Pancreas (tissue), 10 donors: ENCODE results near the gene TTC33. TPM values are rescaled to one million over a fixed set of nuclear protein-coding genes. Genes with fewer than 3 reads are reported as not detected.
"Not testable (repeated sequence)": the region's sequence is repeated elsewhere in the genome, so short reads cannot be mapped to it uniquely, and the experiment has no call there.

ENCODE experiments used
- ATAC-seq, 4 donors: fragments of 200-7000 bp; cut with Tn5 transposase; one replicate each; pipeline versions ENCODE4 v1.8.0 to v1.9.1; 2020; ENCODE audit warnings: mild to moderate bottlenecking in 4 of 4, moderate library complexity in 4 of 4
- DNase-seq, 6 donors: peaks; one replicate each; pipeline ENCODE4 v3.0.0-alpha.2; 2020
- FAIRE-seq: peaks from 2 replicates; lab custom pipeline; 2012; peaks lifted over from hg19 to GRCh38; lab: Jason Lieb, UNC
- H3K27ac ChIP-seq, 4 donors: fragments of 200-600 bp; sonication (generic); 1 replicate in 3 of 4; 2 replicates in 1 of 4; pipeline versions ENCODE4 v1.5.0 to v1.8.0; 2020
- H3K27me3 ChIP-seq, 4 donors: fragments of 200-600 bp; one replicate each; pipeline ENCODE4 v1.8.0; 2021
- H3K36me3 ChIP-seq, 3 donors: fragments of 200-600 bp; sonication (generic) in 1 of 3; one replicate each; pipeline versions ENCODE4 v1.5.0 to v1.8.0; 2020 to 2021
- H3K4me1 ChIP-seq, 3 donors: fragments of 200-600 bp; one replicate each; pipeline ENCODE4 v1.8.0; 2021
- H3K4me3 ChIP-seq, 4 donors: fragments of 200-600 bp; sonication (generic) in 2 of 4; one replicate each; pipeline versions ENCODE4 v1.5.0 to v1.8.0; 2020 to 2021
- H3K9me3 ChIP-seq, 4 donors: fragments of 200-600 bp; one replicate each; pipeline ENCODE4 v1.8.0; 2021
- CTCF ChIP-seq, 4 donors: fragments of 200-600 bp; sonication (generic) in 3 of 4; IDR thresholded peaks; one replicate each; pipeline versions ENCODE4 v1.5.0 to v1.8.0; 2021; ENCODE audit warnings: antibody characterized with exemption in 4 of 4
- WGBS, 2 donors: extraction: QIAGEN DNeasy Blood & Tissue Kit; methylation state at CpG; one replicate each; pipeline ENCODE4 v1.1.7; 2013; 5-methylcytosine and 5-hydroxymethylcytosine counted together
- intact Hi-C, 3 donors: fragments of 100-400 bp; cut with DNase I; formaldehyde crosslinking; loops; one replicate each; pipeline versions ENCODE4 v1.11.1 to v1.14.2; 2022
- polyA plus RNA-seq, 2 donors: library from polyadenylated mRNA; stranded (reverse); fragments of 200-250 nt; gene quantifications; one replicate each; pipeline ENCODE4 v1.2.3, GENCODE V29; 2013
- total RNA-seq, 6 donors: library from RNA; stranded (reverse); fragmentation: NEBNext Ultra II Directional in 4 of 6; extraction: Animal tissue kit (Norgen Biotek cat#: 25700) in 4 of 6; gene quantifications; one replicate each; pipeline versions ENCODE4 v1.2.1 to v1.2.4, GENCODE V29; 2021 to 2023
- donor health status: healthy with polysubstance abuse.
- donor health status: DM: no; HTN: no; CAD: no; lungs with moderate emphysema.
- donor health status: DM: no; HTN: no; CAD: no.
- donor health status: control.
- donor health status: control.
- donor health status: Bipolar disorder and iron deficiency.
- donor health status: DM: yes; HTN: yes; CAD: no.
- donor health status: DM: no; HTN: no; CAD: no.
- donor health status: DM: no; HTN: no; CAD: no.
- donor health status: DM: yes; HTN: yes; CAD: no.

The TTC33 gene
- total and polyA plus RNA-seq, 8 donors = 3.0 to 8.7 (median 5.5) TPM

GRCh38 chr5:40716000-40716399 lies 39.8 kb downstream of the TTC33 start:
- Histone ChIP-seq H3K9me3 (no peaks in the 10 kb centered on the region), H3K4me3 (no peak overlapping the region), H3K36me3 (peaks cover 0 to 5% (median 0%) of the 10 kb centered on the region in 3 donors), H3K27ac (no peak overlapping the region), H3K4me1 (peaks cover 0 to 3% (median 0%) of the 10 kb centered on the region in 3 donors), H3K27me3 (no peaks in the 10 kb centered on the region)
- FAIRE-seq (no peak), ATAC-seq (no peak), DNase-seq (no peak)
- intact Hi-C loops = no loop called here
- WGBS, 2 donors = 28 to 32% methylated on average over 2 of the region's 2 CpGs
- TF ChIP-seq CTCF (IDR thresholded peaks at IDR 0.05) = no peak

GRCh38 chr5:40714001-40714400 lies 41.8 kb downstream of the TTC33 start:
- H3K27me3 ChIP-seq = no peaks in the 10 kb centered on the region
- H3K4me3 ChIP-seq = no peak overlapping the region
- H3K9me3 ChIP-seq = no peaks in the 10 kb centered on the region
- DNase-seq = no peak
- H3K27ac ChIP-seq = no peak overlapping the region
- no peak for ATAC-seq
- no peak for FAIRE-seq
- no peak for TF ChIP-seq CTCF (IDR thresholded peaks at IDR 0.05)
- H3K4me1 ChIP-seq = no peaks in the 10 kb centered on the region
- intact Hi-C loops = no loop called here
- H3K36me3 ChIP-seq = peaks cover 0 to 5% (median 0%) of the 10 kb centered on the region in 3 donors

GRCh38 chr5:40710575-40710974 lies 45.2 kb downstream of the TTC33 start:
- H3K4me3 ChIP-seq, DNase-seq, ATAC-seq, intact Hi-C loops, H3K9me3 ChIP-seq, H3K36me3 ChIP-seq, FAIRE-seq, H3K27ac ChIP-seq, H3K4me1 ChIP-seq, H3K27me3 ChIP-seq: not testable (repeated sequence)

GRCh38 chr5:40705484-40705883 lies 50.3 kb downstream of the TTC33 start:
- H3K4me1 ChIP-seq, ATAC-seq, H3K4me3 ChIP-seq, FAIRE-seq, DNase-seq, H3K27ac ChIP-seq, H3K27me3 ChIP-seq, H3K9me3 ChIP-seq, H3K36me3 ChIP-seq, intact Hi-C loops: not testable (repeated sequence)
- WGBS, 2 donors = 90 to 96% methylated on average over 1 of the region's 1 CpG

GRCh38 chr5:40702027-40702426 lies 53.7 kb downstream of the TTC33 start:
- H3K4me3 ChIP-seq, DNase-seq, H3K27ac ChIP-seq, ATAC-seq, H3K4me1 ChIP-seq, H3K9me3 ChIP-seq, FAIRE-seq, H3K36me3 ChIP-seq, H3K27me3 ChIP-seq, intact Hi-C loops: not testable (repeated sequence)

GRCh38 chr5:40700116-40700782 lies 55.5 kb downstream of the TTC33 start:
- intact Hi-C loops = no loop called here
- peaks cover 0 to 8% (median 0%) of the 10 kb centered on the region in 3 donors for H3K36me3 ChIP-seq
- no peak for TF ChIP-seq CTCF (IDR thresholded peaks at IDR 0.05)
- no peak overlapping the region for H3K27ac ChIP-seq
- no peaks in the 10 kb centered on the region for H3K9me3 ChIP-seq
- no peaks in the 10 kb centered on the region for H3K4me1 ChIP-seq
- 91 to 97% methylated on average over 5 of the region's 5 CpGs for WGBS, 2 donors
- no peak for FAIRE-seq
- no peak overlapping the region for H3K4me3 ChIP-seq
- no peaks in the 10 kb centered on the region for H3K27me3 ChIP-seq
- DNase-seq = no peak
- ATAC-seq = no peak
